Tibial artery (tissue), 4 donors: ENCODE data around the gene PAX9.

Experiments
- DNase-seq, 2 donors: peaks; one replicate each; pipeline ENCODE4 v3.0.0-alpha.2; 2019
- H3K27ac ChIP-seq, 2 donors: fragments of 200-600 bp; sonication (generic) in 1 of 2; 1 replicate in 1 of 2; 2 replicates in 1 of 2; pipeline ENCODE4 v1.5.1; 2018 to 2019; ENCODE audit warnings: mild to moderate bottlenecking in 1 of 2
- H3K27me3 ChIP-seq, 2 donors: fragments of 200-600 bp; sonication (generic) in 1 of 2; one replicate each; pipeline versions ENCODE4 v1.5.1 to v1.6.0; 2016 to 2019
- H3K36me3 ChIP-seq, 3 donors: fragments of 200-600 bp; sonication (generic) in 2 of 3; one replicate each; pipeline ENCODE4 v1.5.1; 2016 to 2019; ENCODE audit warnings: mild to moderate bottlenecking in 2 of 3
- H3K4me1 ChIP-seq, 4 donors: fragments of 200-600 bp; sonication (generic) in 2 of 4; 1 replicate in 3 of 4; 2 replicates in 1 of 4; pipeline ENCODE4 v1.5.1; 2016 to 2019
- H3K4me3 ChIP-seq, 2 donors: fragments of 200-600 bp; sonication (generic) in 1 of 2; 1 replicate in 1 of 2; 2 replicates in 1 of 2; pipeline ENCODE4 v1.5.1; 2018 to 2019; ENCODE audit warnings: mild to moderate bottlenecking in 2 of 2
- H3K9me3 ChIP-seq, 3 donors: fragments of 200-600 bp; sonication (generic) in 1 of 3; one replicate each; pipeline ENCODE4 v1.5.1; 2016 to 2019
- CTCF ChIP-seq, 2 experiments: fragments of 200-600 bp in 1 of 2; fragments of 450-650 bp in 1 of 2; IDR thresholded peaks; one replicate each; pipeline ENCODE4 v1.5.1; 2017 to 2019; ENCODE audit warnings: antibody characterized with exemption in 2 of 2, mild to moderate bottlenecking in 1 of 2, moderate library complexity in 1 of 2
- intact Hi-C: fragments of 100-400 bp; cut with DNase I; formaldehyde crosslinking; loops from one replicate; pipeline ENCODE4 v1.15.0; 2023; ENCODE audit warnings: low total_unique reads

The PAX9 gene

GRCh38 chr14:36675581-36675980, 13.9 kb downstream of the PAX9 start:
- Histone ChIP-seq H3K27me3 (peaks cover 0 to 20% of the 10 kb centered on the region in 2 donors), H3K4me3 (no peak overlapping the region), H3K36me3 (no peaks in the 10 kb centered on the region), H3K4me1 (no peaks in the 10 kb centered on the region), H3K27ac (no peak overlapping the region), H3K9me3 (no peaks in the 10 kb centered on the region)
- TF ChIP-seq CTCF (IDR thresholded peaks at IDR 0.05), result no peak
- intact Hi-C loops, result no loop called here
- no peak for DNase-seq

GRCh38 chr14:36676236-36676635, 14.6 kb downstream of the PAX9 start:
- DNase-seq, result no peak
- H3K36me3 ChIP-seq, result no peaks in the 10 kb centered on the region
- no peak overlapping the region for H3K27ac ChIP-seq
- peaks cover 0 to 20% of the 10 kb centered on the region in 2 donors for H3K27me3 ChIP-seq
- H3K4me3 ChIP-seq, result no peak overlapping the region
- no peak for TF ChIP-seq CTCF (IDR thresholded peaks at IDR 0.05)
- intact Hi-C loops, result no loop called here
- H3K9me3 ChIP-seq, result no peaks in the 10 kb centered on the region
- no peaks in the 10 kb centered on the region for H3K4me1 ChIP-seq

GRCh38 chr14:36682338-36682737, 20.7 kb downstream of the PAX9 start:
- no peak overlapping the region for H3K4me3 ChIP-seq

GRCh38 chr14:36683083-36683724, 21.5 kb downstream of the PAX9 start:
- TF ChIP-seq CTCF (IDR thresholded peaks at IDR 0.05), result no peak
- no peaks in the 10 kb centered on the region for H3K9me3 ChIP-seq
- DNase-seq, result no peak
- no peaks in the 10 kb centered on the region for H3K36me3 ChIP-seq
- intact Hi-C loops, result no loop called here
- no peaks in the 10 kb centered on the region for H3K4me1 ChIP-seq
- H3K4me3 ChIP-seq, result no peak overlapping the region
- peaks cover 0 to 3% of the 10 kb centered on the region in 2 donors for H3K27me3 ChIP-seq
- H3K27ac ChIP-seq, result no peak overlapping the region

More at GRCh38 chr14:36682338-36682737, 20.7 kb downstream of the PAX9 start:
- H3K27ac ChIP-seq, result no peak overlapping the region
- DNase-seq, result no peak
- intact Hi-C loops, result no loop called here
- H3K27me3 ChIP-seq, result peaks cover 0 to 3% of the 10 kb centered on the region in 2 donors
- TF ChIP-seq CTCF (IDR thresholded peaks at IDR 0.05), result no peak
- no peaks in the 10 kb centered on the region for H3K9me3 ChIP-seq
- H3K36me3 ChIP-seq, result no peaks in the 10 kb centered on the region
- H3K4me1 ChIP-seq, result no peaks in the 10 kb centered on the region

GRCh38 chr14:36684946-36685345, 23.3 kb downstream of the PAX9 start:
- intact Hi-C loops, result no loop called here
- no peak overlapping the region for H3K4me3 ChIP-seq
- no peaks in the 10 kb centered on the region for H3K36me3 ChIP-seq
- no peak overlapping the region for H3K27ac ChIP-seq
- no peak for DNase-seq
- no peak for TF ChIP-seq CTCF (IDR thresholded peaks at IDR 0.05)
- H3K9me3 ChIP-seq, result no peaks in the 10 kb centered on the region
- H3K27me3 ChIP-seq, result peaks cover 0 to 3% of the 10 kb centered on the region in 2 donors
- H3K4me1 ChIP-seq, result no peaks in the 10 kb centered on the region
